Heart left ventricle (tissue), 13 donors: ENCODE measurements around the gene COP1.

Experiments used
- CTCF ChIP-seq, 12 donors: fragments of 200-600 bp; sonication (generic) in 4 of 12; IDR thresholded peaks; one replicate each; pipeline versions ENCODE4 v1.5.0 to v1.8.0; 2018 to 2022; ENCODE audit warnings: antibody characterized with exemption in 12 of 12, mild to moderate bottlenecking in 5 of 12
- POLR2A ChIP-seq, 2 donors: fragments of 450-650 bp; IDR thresholded peaks; one replicate each; pipeline ENCODE4 v1.6.1; 2017; ENCODE audit warnings: antibody characterized with exemption in 2 of 2, mild to moderate bottlenecking in 2 of 2, moderate library complexity in 2 of 2
- donor health status: ischemic (EF 13 %, LVEDD 7.1; RV severe dilation, severe dysfunction).
- donor health status: DM: no; HTN: yes; CAD: no.
- donor health status: DM: no; HTN: no; CAD: no.
- donor health status: ischemic (EF 25% LVEDD 6.9; RV normal size, moderate dysfunction).
- donor health status: ischemic (EF 25% LVEDD 5.7; RV mildly dilated, moderate dysfunction).
- donor health status: ischemic (EF 35%, LVEDD 5.7; RV mildly dilated, moderate dysfunction).
- donor health status: nonischemic (EF 11% LVEDD 7.7; RV severe dilation, severe dysfunction).
- donor health status: DM: yes; HTN: yes; CAD: no.
- donor health status: PGD.
- donor health status: ischemic (EF 29% LVEDD 5.4; RV normal size, mild dysfunction).
- donor health status: nonischemic (EF 23%, LVEDD 6.1; RV moderate dilation, normal function).

GRCh38 chr1:176220100-176220689 is 13.1 kb upstream of the COP1 start:
- TF ChIP-seq CTCF (IDR thresholded peaks at IDR 0.05) (no peak), POLR2A (IDR thresholded peaks at IDR 0.05) (no peak)
